Sigmoid colon (tissue), 7 donors: ENCODE data around the gene F11. TPM values are rescaled to one million over a fixed set of nuclear protein-coding genes. Genes with fewer than 3 reads are reported as not detected.

Experiments
- DNase-seq: peaks from one replicate; pipeline ENCODE4 v3.0.0-alpha.2; 2019
- H3K27ac ChIP-seq, 4 donors: fragments of 200-600 bp; sonication (generic); one replicate each; pipeline ENCODE4 v1.5.1; 2016 to 2019; ENCODE audit warnings: mild to moderate bottlenecking in 1 of 4
- H3K27me3 ChIP-seq, 3 donors: fragments of 200-600 bp; sonication (generic); one replicate each; pipeline ENCODE4 v1.5.1; 2019; ENCODE audit warnings: mild to moderate bottlenecking in 1 of 3
- H3K36me3 ChIP-seq, 4 donors: fragments of 200-600 bp; sonication (generic); one replicate each; pipeline ENCODE4 v1.5.1; 2016 to 2019
- H3K4me1 ChIP-seq, 4 donors: fragments of 200-600 bp; sonication (generic); one replicate each; pipeline ENCODE4 v1.5.1; 2017 to 2019
- H3K4me3 ChIP-seq, 4 donors: fragments of 200-600 bp; sonication (generic); one replicate each; pipeline ENCODE4 v1.5.1; 2017 to 2019; ENCODE audit warnings: mild to moderate bottlenecking in 2 of 4, moderate library complexity in 1 of 4
- H3K9me3 ChIP-seq, 4 donors: fragments of 200-600 bp in 3 of 4; sonication (generic) in 3 of 4; one replicate each; pipeline versions ENCODE4 v1.5.1 to v1.6.1; 2013 to 2019
- CTCF ChIP-seq, 4 experiments: fragments of 450-650 bp in 3 of 4; fragments of 200-600 bp in 1 of 4; IDR thresholded peaks; one replicate each; pipeline ENCODE4 v1.5.1; 2016 to 2019; ENCODE audit warnings: antibody characterized with exemption in 4 of 4, mild to moderate bottlenecking in 3 of 4, moderate library complexity in 2 of 4
- EP300 ChIP-seq, 4 donors: sonication (generic); formaldehyde crosslinking; IDR thresholded peaks; one replicate each; pipeline ENCODE4 v1.6.1; 2017; ENCODE audit warnings: antibody characterized with exemption in 4 of 4
- POLR2A ChIP-seq, 2 donors: fragments of 450-650 bp; IDR thresholded peaks; one replicate each; pipeline ENCODE4 v1.6.1; 2016; ENCODE audit warnings: antibody characterized with exemption in 2 of 2, mild to moderate bottlenecking in 2 of 2, moderate library complexity in 2 of 2
- POLR2AphosphoS5 ChIP-seq, 4 donors: sonication (generic); formaldehyde crosslinking; IDR thresholded peaks; one replicate each; pipeline ENCODE4 v1.6.1; 2017; ENCODE audit warnings: antibody characterized with exemption in 4 of 4
- WGBS, 2 donors: extraction: QIAGEN DNeasy Blood & Tissue Kit; methylation state at CpG; one replicate each; pipeline ENCODE4 v1.1.7; 2013; 5-methylcytosine and 5-hydroxymethylcytosine counted together
- intact Hi-C: fragments of 100-400 bp; cut with DNase I; formaldehyde crosslinking; loops from one replicate; pipeline ENCODE4 v1.15.1; 2023
- polyA plus RNA-seq, 3 donors: library from polyadenylated mRNA; stranded (reverse); fragments of 200-250 nt; gene quantifications; one replicate each; pipeline ENCODE4 v1.2.3, GENCODE V29; 2013
- total RNA-seq, 4 donors: library from RNA; depleted of rRNA; stranded (reverse); fragments of >200 nt; gene quantifications; one replicate each; pipeline ENCODE4 v1.1.0, GENCODE V29; 2016
- donor health status: healthy with polysubstance abuse.
- donor health status: Bipolar disorder and iron deficiency.
- donor health status: healthy.

Gene F11
- total and polyA plus RNA-seq, 7 donors = 0.14 to 0.54 TPM; not detected in 5

GRCh38 chr4:186291256-186291890 is 25.4 kb downstream of the F11 start:
- TF ChIP-seq CTCF (IDR thresholded peaks at IDR 0.05) (no peak), POLR2AphosphoS5 (IDR thresholded peaks at IDR 0.05) (no peak), POLR2A (IDR thresholded peaks at IDR 0.05) (no peak), EP300 (IDR thresholded peaks at IDR 0.05) (no peak)
- intact Hi-C loops = no loop called here

GRCh38 chr4:186294160-186294559 is 28.2 kb downstream of the F11 start:
- Histone ChIP-seq H3K27ac (no peak overlapping the region), H3K27me3 (peaks cover 0 to 10% (median 8%) of the 10 kb centered on the region in 3 donors), H3K36me3 (no peaks in the 10 kb centered on the region), H3K4me3 (no peak overlapping the region), H3K9me3 (no peaks in the 10 kb centered on the region), H3K4me1 (peaks cover 0 to 4% (median 0%) of the 10 kb centered on the region in 4 donors)
- no peak for TF ChIP-seq POLR2A (IDR thresholded peaks at IDR 0.05)
- no peak for TF ChIP-seq POLR2AphosphoS5 (IDR thresholded peaks at IDR 0.05)
- TF ChIP-seq EP300 (IDR thresholded peaks at IDR 0.05) = no peak
- TF ChIP-seq CTCF (IDR thresholded peaks at IDR 0.05) = no peak
- intact Hi-C loops = no loop called here
- 89 to 90% methylated on average over 9 of the region's 9 CpGs for WGBS, 2 donors
- DNase-seq = no peak

More at GRCh38 chr4:186291256-186291890, 25.4 kb downstream of the F11 start:
- peaks cover 0 to 3% (median 0%) of the 10 kb centered on the region in 3 donors for H3K27me3 ChIP-seq
- DNase-seq = no peak
- no peaks in the 10 kb centered on the region for H3K4me1 ChIP-seq
- H3K36me3 ChIP-seq = no peaks in the 10 kb centered on the region
- no peak overlapping the region for H3K27ac ChIP-seq
- H3K4me3 ChIP-seq = no peak overlapping the region
- H3K9me3 ChIP-seq = no peaks in the 10 kb centered on the region
- WGBS, 2 donors = 67 to 79% methylated on average over 10 of the region's 10 CpGs

GRCh38 chr4:186296481-186296880 is 30.5 kb downstream of the F11 start:
- DNase-seq = no peak
- peaks cover 0 to 10% (median 8%) of the 10 kb centered on the region in 3 donors for H3K27me3 ChIP-seq
- peaks cover 0 to 4% (median 0%) of the 10 kb centered on the region in 4 donors for H3K4me1 ChIP-seq
- whole genome bisulfite sequencing, 2 donors = 22 to 50% methylated on average over 4 of the region's 4 CpGs
- no peak overlapping the region for H3K27ac ChIP-seq
- no peak overlapping the region for H3K4me3 ChIP-seq
- TF ChIP-seq EP300 (IDR thresholded peaks at IDR 0.05) = no peak
- TF ChIP-seq POLR2A (IDR thresholded peaks at IDR 0.05) = no peak
- TF ChIP-seq CTCF (IDR thresholded peaks at IDR 0.05) = no peak
- no peak for TF ChIP-seq POLR2AphosphoS5 (IDR thresholded peaks at IDR 0.05)
- H3K9me3 ChIP-seq = no peaks in the 10 kb centered on the region
- intact Hi-C loops = loop anchor here (2.0 kb wide), 1 partner anchor 290 kb away; no protein-coding TSS in a partner anchor
- H3K36me3 ChIP-seq = no peaks in the 10 kb centered on the region

GRCh38 chr4:186297013-186297645 is 31.1 kb downstream of the F11 start:
- Histone ChIP-seq H3K27ac (no peak overlapping the region), H3K27me3 (peaks cover 0 to 10% (median 8%) of the 10 kb centered on the region in 3 donors), H3K9me3 (no peaks in the 10 kb centered on the region), H3K4me3 (no peak overlapping the region), H3K4me1 (peaks cover 0 to 4% (median 0%) of the 10 kb centered on the region in 4 donors), H3K36me3 (no peaks in the 10 kb centered on the region)
- intact Hi-C loops = loop anchor here (2.0 kb wide), 1 partner anchor 290 kb away; no protein-coding TSS in a partner anchor
- no peak for DNase-seq
- TF ChIP-seq POLR2AphosphoS5 (IDR thresholded peaks at IDR 0.05) (no peak), EP300 (IDR thresholded peaks at IDR 0.05) (no peak), POLR2A (IDR thresholded peaks at IDR 0.05) (no peak), CTCF (IDR thresholded peaks at IDR 0.05) (peak; percentile 25 to 62 (median 40))
- WGBS, 2 donors = 49 to 53% methylated on average over 21 of the region's 21 CpGs
